Measurements from ENCODE around the gene CYP46A1.

The CYP46A1 gene

GRCh38 chr14:99699861-99700260, 15.8 kb downstream of the CYP46A1 start:
- no peaks in the 10 kb centered on the region for H3F3A ChIP-seq (ENCODE audit: insufficient read depth, low read length)
- no peak overlapping the region for H3K4me2 ChIP-seq (ENCODE audit: low read length)
- no peak overlapping the region for H3K9ac ChIP-seq (ENCODE audit: low read length)
- H3K79me2 ChIP-seq (ENCODE audit: insufficient read depth, low read length): no peaks in the 10 kb centered on the region
- H3K9me2 ChIP-seq (ENCODE audit: low read depth, low read length): no peaks in the 10 kb centered on the region
- no peak overlapping the region for H2AFZ ChIP-seq (ENCODE audit: low read length)
- no peaks in the 10 kb centered on the region for H3K4me1 ChIP-seq (ENCODE audit: insufficient read depth, low read length, severe bottlenecking)
- peaks cover 15% of the 10 kb centered on the region for H3K9me3 ChIP-seq (ENCODE audit: low read length)
- H4K20me1 ChIP-seq (ENCODE audit: insufficient read depth, low read length): no peaks in the 10 kb centered on the region
- TF ChIP-seq CTCF (IDR thresholded peaks at IDR 0.05; ENCODE audit: low read length): no peak
- no peaks in the 10 kb centered on the region for H3K27me3 ChIP-seq (ENCODE audit: insufficient read depth, low read length)
- H3K27ac ChIP-seq (ENCODE audit: low read depth, low read length, poor library complexity, severe bottlenecking): no peak overlapping the region
- H3K36me3 ChIP-seq (ENCODE audit: insufficient read depth, low read length): no peaks in the 10 kb centered on the region; the same call in 1 of the 2 replicates
- H3K4me3 ChIP-seq (ENCODE audit: low read depth, low read length, poor library complexity, severe bottlenecking): no peak overlapping the region

GRCh38 chr14:99700379-99700778, 16.3 kb downstream of the CYP46A1 start:
- Histone ChIP-seq H3K27me3 (ENCODE audit: insufficient read depth, low read length) (no peaks in the 10 kb centered on the region), H3K36me3 (ENCODE audit: insufficient read depth, low read length) (no peaks in the 10 kb centered on the region; the same call in 1 of the 2 replicates), H3K4me2 (ENCODE audit: low read length) (no peak overlapping the region), H3K79me2 (ENCODE audit: insufficient read depth, low read length) (no peaks in the 10 kb centered on the region), H2AFZ (ENCODE audit: low read length) (no peak overlapping the region), H3K9me3 (ENCODE audit: low read length) (peaks cover 15% of the 10 kb centered on the region), H3K4me1 (ENCODE audit: insufficient read depth, low read length, severe bottlenecking) (no peaks in the 10 kb centered on the region), H3K27ac (ENCODE audit: low read depth, low read length, poor library complexity, severe bottlenecking) (no peak overlapping the region), H3K4me3 (ENCODE audit: low read depth, low read length, poor library complexity, severe bottlenecking) (no peak overlapping the region), H3K9me2 (ENCODE audit: low read depth, low read length) (no peaks in the 10 kb centered on the region), H4K20me1 (ENCODE audit: insufficient read depth, low read length) (no peaks in the 10 kb centered on the region), H3F3A (ENCODE audit: insufficient read depth, low read length) (no peaks in the 10 kb centered on the region), H3K9ac (ENCODE audit: low read length) (no peak overlapping the region)
- no peak for TF ChIP-seq CTCF (IDR thresholded peaks at IDR 0.05; ENCODE audit: low read length)
- no peak for TF ChIP-seq EZH2 (IDR thresholded peaks at IDR 0.05; ENCODE audit: borderline replicate concordance, low read length)

- Histone ChIP-seq H2AFZ (ENCODE audit: low read length) (no peak overlapping the region), H4K20me1 (ENCODE audit: insufficient read depth, low read length) (no peaks in the 10 kb centered on the region), H3K9ac (ENCODE audit: low read length) (no peak overlapping the region), H3K27ac (ENCODE audit: low read depth, low read length, poor library complexity, severe bottlenecking) (no peak overlapping the region), H3F3A (ENCODE audit: insufficient read depth, low read length) (no peaks in the 10 kb centered on the region), H3K9me3 (ENCODE audit: low read length) (peaks cover 15% of the 10 kb centered on the region), H3K79me2 (ENCODE audit: insufficient read depth, low read length) (no peaks in the 10 kb centered on the region), H3K4me3 (ENCODE audit: low read depth, low read length, poor library complexity, severe bottlenecking) (no peak overlapping the region), H3K4me2 (ENCODE audit: low read length) (no peak overlapping the region), H3K27me3 (ENCODE audit: insufficient read depth, low read length) (no peaks in the 10 kb centered on the region), H3K4me1 (ENCODE audit: insufficient read depth, low read length, severe bottlenecking) (no peaks in the 10 kb centered on the region), H3K36me3 (ENCODE audit: insufficient read depth, low read length) (no peaks in the 10 kb centered on the region; the same call in 1 of the 2 replicates), H3K9me2 (ENCODE audit: low read depth, low read length) (no peaks in the 10 kb centered on the region)
- TF ChIP-seq CTCF (IDR thresholded peaks at IDR 0.05; ENCODE audit: low read length) (no peak), EZH2 (IDR thresholded peaks at IDR 0.05; ENCODE audit: borderline replicate concordance, low read length) (no peak)
Measured at GRCh38 chr14:99701260-99701659, 17.2 kb downstream of the CYP46A1 start.
